ENCODE measurements around the gene TMEM151B. TPM values are rescaled to one million over a fixed set of nuclear protein-coding genes. Genes with fewer than 3 reads are reported as not detected.

Gene TMEM151B
- total RNA-seq, 2 donors from 2014 or later = 0.22 to 0.51 TPM

DNA sequence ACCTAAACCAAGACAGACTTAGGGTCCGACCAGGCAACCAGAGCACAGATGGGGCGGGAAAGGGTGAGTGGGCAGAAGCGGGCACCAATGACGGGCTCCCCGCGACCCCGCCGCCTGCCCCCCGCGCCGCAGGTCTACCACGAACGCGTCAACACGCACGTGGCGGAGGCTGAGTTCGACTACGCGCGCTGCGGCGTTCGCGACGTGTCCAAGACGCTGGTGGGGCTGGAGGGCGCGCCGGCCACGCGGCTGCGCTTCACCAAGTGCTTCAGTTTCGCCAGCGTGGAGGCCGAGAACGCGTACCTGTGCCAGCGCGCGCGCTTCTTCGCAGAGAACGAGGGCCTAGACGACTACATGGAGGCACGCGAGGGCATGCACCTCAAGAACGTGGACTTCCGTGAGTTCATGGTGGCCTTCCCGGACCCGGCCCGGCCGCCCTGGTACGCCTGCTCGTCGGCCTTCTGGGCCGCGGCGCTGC, 5.1 kb downstream of the TMEM151B start:
- Histone ChIP-seq H3K9ac (ENCODE audit: extremely low read depth, low read length, poor library complexity, severe bottlenecking) (no peak overlapping the region), H3K27me3 (ENCODE audit: control insufficient read depth, insufficient read depth, low read length, poor library complexity, severe bottlenecking) (peaks cover 89% of the 10 kb centered on the region), H3K27ac (ENCODE audit: low read depth, low read length) (no peak overlapping the region), H3K4me3 (ENCODE audit: low read length) (no peak overlapping the region), H3K4me1 (ENCODE audit: control insufficient read depth, insufficient read depth, low read length) (no peaks in the 10 kb centered on the region), H3K36me3 (ENCODE audit: control insufficient read depth, insufficient read depth, low read length) (no peaks in the 10 kb centered on the region), H3K9me3 (ENCODE audit: control insufficient read depth, low read length) (no peaks in the 10 kb centered on the region)
- H3K27me3 Mint-ChIP-seq (ENCODE audit: insufficient read depth) = peaks cover 85% of the 10 kb centered on the region
- TF ChIP-seq, protein P1, sequence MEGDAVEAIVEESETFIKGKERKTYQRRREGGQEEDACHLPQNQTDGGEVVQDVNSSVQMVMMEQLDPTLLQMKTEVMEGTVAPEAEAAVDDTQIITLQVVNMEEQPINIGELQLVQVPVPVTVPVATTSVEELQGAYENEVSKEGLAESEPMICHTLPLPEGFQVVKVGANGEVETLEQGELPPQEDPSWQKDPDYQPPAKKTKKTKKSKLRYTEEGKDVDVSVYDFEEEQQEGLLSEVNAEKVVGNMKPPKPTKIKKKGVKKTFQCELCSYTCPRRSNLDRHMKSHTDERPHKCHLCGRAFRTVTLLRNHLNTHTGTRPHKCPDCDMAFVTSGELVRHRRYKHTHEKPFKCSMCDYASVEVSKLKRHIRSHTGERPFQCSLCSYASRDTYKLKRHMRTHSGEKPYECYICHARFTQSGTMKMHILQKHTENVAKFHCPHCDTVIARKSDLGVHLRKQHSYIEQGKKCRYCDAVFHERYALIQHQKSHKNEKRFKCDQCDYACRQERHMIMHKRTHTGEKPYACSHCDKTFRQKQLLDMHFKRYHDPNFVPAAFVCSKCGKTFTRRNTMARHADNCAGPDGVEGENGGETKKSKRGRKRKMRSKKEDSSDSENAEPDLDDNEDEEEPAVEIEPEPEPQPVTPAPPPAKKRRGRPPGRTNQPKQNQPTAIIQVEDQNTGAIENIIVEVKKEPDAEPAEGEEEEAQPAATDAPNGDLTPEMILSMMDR (conservative IDR thresholded peaks at IDR 0.05) = no peak
- peaks cover 3% of the 10 kb centered on the region for H3K4me1 Mint-ChIP-seq
- peaks cover 2% of the 10 kb centered on the region for H3K36me3 Mint-ChIP-seq (ENCODE audit: low read depth)
- H3K27ac Mint-ChIP-seq = no peak overlapping the region
- no peaks in the 10 kb centered on the region for H3K9me3 Mint-ChIP-seq
- H3K4me3 Mint-ChIP-seq = no peak overlapping the region
- no peak for DNase-seq
- 91 to 98% methylated on average over 53 to 59 of the region's 59 CpGs for WGBS, 2 experiments (ENCODE audit: insufficient coverage in 1 of 2, insufficient read length in 1 of 2)

- H3K27me3 ChIP-seq (ENCODE audit: control insufficient read depth, insufficient read depth, low read length, poor library complexity, severe bottlenecking) = peaks cover 95% of the 10 kb centered on the region
- no peak overlapping the region for H3K4me3 ChIP-seq (ENCODE audit: low read length)
- Mint-ChIP-seq H3K36me3 (ENCODE audit: low read depth) (peaks cover 2% of the 10 kb centered on the region), H3K27ac (no peak overlapping the region), H3K4me1 (peaks cover 3% of the 10 kb centered on the region), H3K4me3 (no peak overlapping the region), H3K9me3 (no peaks in the 10 kb centered on the region), H3K27me3 (ENCODE audit: insufficient read depth) (peaks cover 91% of the 10 kb centered on the region)
- H3K9ac ChIP-seq (ENCODE audit: extremely low read depth, low read length, poor library complexity, severe bottlenecking) = no peak overlapping the region
- H3K36me3 ChIP-seq (ENCODE audit: control insufficient read depth, insufficient read depth, low read length) = no peaks in the 10 kb centered on the region
- peak overlapping the region; percentile 38 for H3K27ac ChIP-seq (ENCODE audit: low read depth, low read length)
- WGBS, 2 experiments (ENCODE audit: insufficient coverage in 1 of 2, insufficient read length in 1 of 2) = 31 to 40% methylated on average over 54 to 109 of the region's 109 CpGs
- TF ChIP-seq, protein P1 (conservative IDR thresholded peaks at IDR 0.05) = no peak
- no peaks in the 10 kb centered on the region for H3K9me3 ChIP-seq (ENCODE audit: control insufficient read depth, low read length)
- DNase-seq = peak; percentile 68
- no peaks in the 10 kb centered on the region for H3K4me1 ChIP-seq (ENCODE audit: control insufficient read depth, insufficient read depth, low read length)
Observed at GRCh38 chr6:44275749-44276648, 5.7 kb downstream of the TMEM151B start.

- Mint-ChIP-seq H3K4me1 (no peaks in the 10 kb centered on the region), H3K27me3 (ENCODE audit: insufficient read depth) (peaks cover 87% of the 10 kb centered on the region), H3K27ac (no peak overlapping the region), H3K9me3 (no peaks in the 10 kb centered on the region), H3K36me3 (ENCODE audit: low read depth) (peaks cover 2% of the 10 kb centered on the region), H3K4me3 (no peak overlapping the region)
- TF ChIP-seq, protein P1 (conservative IDR thresholded peaks at IDR 0.05) = no peak
- 78 to 83% methylated on average over 12 to 23 of the region's 23 CpGs for WGBS, 2 experiments (ENCODE audit: insufficient coverage in 1 of 2, insufficient read length in 1 of 2)
- H3K9me3 ChIP-seq (ENCODE audit: control insufficient read depth, low read length) = no peaks in the 10 kb centered on the region
- no peak overlapping the region for H3K4me3 ChIP-seq (ENCODE audit: low read length)
- H3K27ac ChIP-seq (ENCODE audit: low read depth, low read length) = peak overlapping the region; percentile 0
- H3K9ac ChIP-seq (ENCODE audit: extremely low read depth, low read length, poor library complexity, severe bottlenecking) = no peak overlapping the region
- H3K36me3 ChIP-seq (ENCODE audit: control insufficient read depth, insufficient read depth, low read length) = no peaks in the 10 kb centered on the region
- DNase-seq = no peak
- no peaks in the 10 kb centered on the region for H3K4me1 ChIP-seq (ENCODE audit: control insufficient read depth, insufficient read depth, low read length)
- H3K27me3 ChIP-seq (ENCODE audit: control insufficient read depth, insufficient read depth, low read length, poor library complexity, severe bottlenecking) = peaks cover 94% of the 10 kb centered on the region
Observed at GRCh38 chr6:44276667-44277640, 6.7 kb downstream of the TMEM151B start.
